K562 (cell line): ENCODE measurements around the gene HOXD1. TPM values are rescaled to one million over a fixed set of nuclear protein-coding genes. Genes with fewer than 3 reads are reported as not detected.

Experiments
- ATAC-seq: fragments of 200-7000 bp; cut with Tn5 transposase; 3 replicates; pipeline ENCODE4 v1.9.1; 2020; ENCODE audit warnings: moderate library complexity
- BruUV-seq: library from RNA; stranded (reverse); fragments of 400-500 nt; replicated peaks from 2 replicates; lab custom pipeline; 2021; lab: Mats Ljungman, UMichigan
- CTCF ChIA-PET: fragments of 300-600 bp; formaldehyde crosslinking; extraction: SDS; loops from one replicate; lab custom pipeline; 2021; ENCODE audit warnings: low intra/inter-chr PET ratio; lab: Yijun Ruan, JAX
- POLR2A ChIA-PET: fragments of 300-600, 350-650 bp; sonication (Branson Sonifier 250); formaldehyde crosslinking; extraction: SDS; loops from one replicate; lab custom pipeline; 2021; ENCODE audit warnings: antibody characterized with exemption, inconsistent platforms; lab: Yijun Ruan, JAX
- DNase-seq, 4 experiments: peaks; one replicate each; pipeline versions ENCODE4 v3.0.0 to v3.0.0-alpha.2; 2011 to 2018; ENCODE audit warnings: low spot score in 3 of 4, mixed read lengths in 3 of 4; ENCODE audit errors: extremely low read depth in 1 of 4
- FAIRE-seq: peaks from 2 replicates; lab custom pipeline; 2011; peaks lifted over from hg19 to GRCh38; lab: Jason Lieb, UNC
- H2AFZ ChIP-seq: 2 replicates; pipeline ENCODE4 v1.6.0; 2011; ENCODE audit warnings: low read depth, low read length, control low read depth, inconsistent platforms
- H3K27ac ChIP-seq: fragments of 200-600 bp; 3 replicates; pipeline ENCODE4 v1.8.0; 2011; ENCODE audit warnings: low read depth, mild to moderate bottlenecking, control low read depth, inconsistent platforms, low read length, moderate library complexity, mixed read lengths; ENCODE audit errors: extremely low read depth
- H3K27me3 ChIP-seq, 2 experiments: fragments of 300-600 bp in 1 of 2; 2 replicates in 1 of 2; 3 replicates in 1 of 2; pipeline versions ENCODE4 v1.6.0 to v1.8.0; 2011; ENCODE audit warnings: inconsistent platforms in 2 of 2, low read length in 2 of 2, mild to moderate bottlenecking in 1 of 2, mixed read lengths in 1 of 2, moderate library complexity in 1 of 2; ENCODE audit not compliant: control insufficient read depth in 2 of 2, insufficient read depth in 2 of 2
- H3K36me3 ChIP-seq: fragments of 300-600 bp; 3 replicates; pipeline ENCODE4 v1.8.0; 2011; ENCODE audit warnings: mild to moderate bottlenecking, low read length, inconsistent platforms; ENCODE audit not compliant: control insufficient read depth, insufficient read depth
- H3K4me1 ChIP-seq, 2 experiments: fragments of 200-600 bp in 1 of 2; replicated peaks in 1 of 2; 2 replicates in 1 of 2; 3 replicates in 1 of 2; pipeline versions ENCODE4 v1.5.1 to v1.8.0; 2011; ENCODE audit warnings: inconsistent platforms in 2 of 2, low read length in 2 of 2, mild to moderate bottlenecking in 1 of 2, mixed read lengths in 1 of 2, moderate library complexity in 1 of 2; ENCODE audit not compliant: control insufficient read depth in 2 of 2, insufficient read depth in 2 of 2
- H3K4me2 ChIP-seq: 2 replicates; pipeline ENCODE4 v1.6.1; 2011; ENCODE audit warnings: low read length, control low read depth, inconsistent platforms, mixed read lengths; ENCODE audit not compliant: insufficient read depth
- H3K4me3 ChIP-seq: fragments of 200-600 bp; sonication (generic), shearing (Covaris generic); 2 replicates; pipeline ENCODE4 v1.5.1; 2016; ENCODE audit warnings: control low read depth, inconsistent platforms
- H3K79me2 ChIP-seq: fragments of 200-600 bp; 3 replicates; pipeline ENCODE4 v1.8.0; 2011; ENCODE audit warnings: low read length, inconsistent platforms; ENCODE audit not compliant: control insufficient read depth, insufficient read depth
- H3K9ac ChIP-seq, 2 experiments: 2 replicates each; pipeline versions ENCODE4 v1.6.0 to v1.6.1; 2011; ENCODE audit warnings: low read depth in 2 of 2, low read length in 2 of 2, control low read depth in 1 of 2, inconsistent platforms in 1 of 2, mild to moderate bottlenecking in 1 of 2, mixed read lengths in 1 of 2; ENCODE audit not compliant: insufficient read depth in 1 of 2
- H3K9me1 ChIP-seq: one replicate; pipeline ENCODE4 v1.6.0; 2011; ENCODE audit warnings: inconsistent platforms, mild to moderate bottlenecking, low read length, moderate library complexity; ENCODE audit not compliant: control insufficient read depth, insufficient read depth
- H3K9me3 ChIP-seq: replicated peaks from 2 replicates; pipeline ENCODE4 v1.5.1; 2011; ENCODE audit warnings: low read depth, low read length, inconsistent platforms; ENCODE audit not compliant: control insufficient read depth, insufficient read depth
- H4K20me1 ChIP-seq: replicated peaks from 2 replicates; pipeline ENCODE4 v1.6.1; 2011; ENCODE audit warnings: low read length, inconsistent platforms, mixed read lengths; ENCODE audit not compliant: control insufficient read depth, insufficient read depth
- CAMTA2 ChIP-seq: fragments of 250-450 bp; sonication (Bioruptor Pico); conservative IDR thresholded peaks from 2 replicates; pipeline ENCODE4 v1.5.1; 2022
- CBX5 ChIP-seq: IDR thresholded peaks from 2 replicates; pipeline ENCODE4 v1.6.1; 2014; ENCODE audit warnings: low read depth, borderline replicate concordance
- CCNT2 ChIP-seq: IDR thresholded peaks from 2 replicates; pipeline ENCODE4 v1.6.1; 2011; ENCODE audit warnings: borderline replicate concordance, low read depth, mild to moderate bottlenecking, moderate library complexity, mixed read lengths, low read length; ENCODE audit not compliant: insufficient read length; ENCODE audit errors: extremely low read depth
- FIP1L1 ChIP-seq: fragments of 200-400 bp; formaldehyde crosslinking; IDR thresholded peaks from 2 replicates; pipeline ENCODE4 v1.6.1; 2018; ENCODE audit warnings: mild to moderate bottlenecking, low read depth, low read length; ENCODE audit not compliant: poor library complexity, severe bottlenecking
- HMGN3 ChIP-seq: IDR thresholded peaks from 2 replicates; pipeline ENCODE4 v1.6.1; 2011; ENCODE audit warnings: borderline replicate concordance, low read depth, mild to moderate bottlenecking, mixed read lengths, low read length; ENCODE audit not compliant: insufficient read length; ENCODE audit errors: extremely low read depth
- KLF1 ChIP-seq: fragments of 450-650 bp; IDR thresholded peaks from 2 replicates; pipeline ENCODE4 v1.6.1; 2016; ENCODE audit warnings: missing genetic modification characterization, missing compliant biosample characterization
- MCM5 ChIP-seq: fragments of 450-650 bp; IDR thresholded peaks from 2 replicates; pipeline ENCODE4 v1.6.1; 2016; ENCODE audit warnings: low read depth
- MIER1 ChIP-seq: fragments of 450-650 bp; IDR thresholded peaks from 2 replicates; pipeline ENCODE4 v1.6.1; 2016; ENCODE audit warnings: antibody characterized with exemption, mild to moderate bottlenecking, low read depth
- SLC30A9 ChIP-seq: fragments of 250-450 bp; sonication (Bioruptor Pico); IDR thresholded peaks from 2 replicates; pipeline ENCODE4 v1.8.0; 2022; ENCODE audit warnings: mild to moderate bottlenecking, moderate library complexity
- SMC3 ChIP-seq: conservative IDR thresholded peaks from 2 replicates; pipeline ENCODE4 v1.6.1; 2011; ENCODE audit warnings: low read depth, low read length, improper control_type of control experiment; ENCODE audit not compliant: insufficient read depth
- SOX6 ChIP-seq: fragments of 450-650 bp; IDR thresholded peaks from 2 replicates; pipeline ENCODE4 v1.6.1; 2014; ENCODE audit warnings: mild to moderate bottlenecking
- TCF7 ChIP-seq: sonication (generic); IDR thresholded peaks from 2 replicates; pipeline ENCODE4 v1.6.1; 2016; ENCODE audit warnings: antibody characterized with exemption, borderline replicate concordance
- TCF7L2 ChIP-seq: fragments of 150-350 bp; IDR thresholded peaks from 2 replicates; pipeline ENCODE4 v1.6.1; 2016; ENCODE audit warnings: low read depth, mild to moderate bottlenecking, low read length, moderate library complexity
- XRCC3 ChIP-seq: fragments of 450-650 bp; IDR thresholded peaks from 2 replicates; pipeline ENCODE4 v1.6.1; 2017; ENCODE audit warnings: mild to moderate bottlenecking, moderate library complexity
- ZNF224 ChIP-seq: sonication (generic); formaldehyde crosslinking; IDR thresholded peaks from 2 replicates; pipeline ENCODE4 v1.8.0; 2022; ENCODE audit warnings: mild to moderate bottlenecking, missing genetic modification reagents
- ZNF232 ChIP-seq: sonication (generic); formaldehyde crosslinking; IDR thresholded peaks from 2 replicates; pipeline ENCODE4 v1.8.0; 2022; ENCODE audit warnings: mild to moderate bottlenecking, missing genetic modification reagents
- ZNF431 ChIP-seq: sonication (generic); formaldehyde crosslinking; IDR thresholded peaks from 2 replicates; pipeline ENCODE4 v1.8.0; 2022; ENCODE audit warnings: mild to moderate bottlenecking, missing genetic modification reagents
- ZNF561 ChIP-seq: fragments of 450-650 bp; formaldehyde crosslinking; conservative IDR thresholded peaks from 2 replicates; pipeline ENCODE4 v1.4.0; 2020; ENCODE audit warnings: mild to moderate bottlenecking, moderate library complexity
- ZNF644 ChIP-seq: fragments of 200-800 bp; sonication (Bioruptor generic); IDR thresholded peaks from 2 replicates; pipeline ENCODE4 v1.6.1; 2016; ENCODE audit warnings: low read depth, missing genetic modification characterization, missing compliant biosample characterization
- WGBS: fragments of 100-300 bp; shearing (Covaris generic); methylation state at CpG from one replicate; pipeline ENCODE4 v1.1.6; 2016; ENCODE audit warnings: low coverage, mixed read lengths; ENCODE audit not compliant: insufficient coverage; ENCODE audit errors: missing lambda C conversion rate; 5-methylcytosine and 5-hydroxymethylcytosine counted together
- in situ Hi-C: fragments of 300-500 bp; cut with MboI; formaldehyde crosslinking; loops from 4 replicates; pipeline ENCODE4 v1.15.0; 2018; ENCODE audit warnings: inconsistent platforms, mixed read lengths
- intact Hi-C: fragments of 100-400 bp; cut with micrococcal nuclease; formaldehyde crosslinking; loops from 2 replicates; pipeline ENCODE4 v1.14.2; 2022
- polyA plus RNA-seq, 8 experiments: library from polyadenylated mRNA; depleted of rRNA in 4 of 8; stranded (reverse) in 5 of 8; unstranded in 3 of 8; fragments of >200 nt; fragmentation: Nextera tagmentation in 2 of 8; fragmentation: Illumina TruSeq in 1 of 8; extraction: Ambion mirVana in 2 of 8; extraction: Trizol in 1 of 8; gene quantifications; 2 replicates each; pipeline versions ENCODE4 v1.2.1 to v1.2.3, GENCODE V29; 2011 to 2014; ENCODE audit warnings: inconsistent platforms in 1 of 8, missing spikeins in 1 of 8
- total RNA-seq, 7 experiments: library from RNA; depleted of rRNA in 6 of 7; stranded (reverse); fragments of >200 nt in 6 of 7; fragmentation: Illumina TruSeq in 2 of 7; extraction: Trizol in 2 of 7; gene quantifications; 2 replicates each; pipeline versions ENCODE4 v1.2.1 to v1.2.3, GENCODE V29; 2011 to 2021; ENCODE audit warnings: low replicate concordance in 1 of 7

The HOXD1 gene
- total and polyA plus RNA-seq, 9 of the 15 experiments (the other 6 are each of a cell fraction or from before 2014, with no cell fraction given) = not detected

DNA sequence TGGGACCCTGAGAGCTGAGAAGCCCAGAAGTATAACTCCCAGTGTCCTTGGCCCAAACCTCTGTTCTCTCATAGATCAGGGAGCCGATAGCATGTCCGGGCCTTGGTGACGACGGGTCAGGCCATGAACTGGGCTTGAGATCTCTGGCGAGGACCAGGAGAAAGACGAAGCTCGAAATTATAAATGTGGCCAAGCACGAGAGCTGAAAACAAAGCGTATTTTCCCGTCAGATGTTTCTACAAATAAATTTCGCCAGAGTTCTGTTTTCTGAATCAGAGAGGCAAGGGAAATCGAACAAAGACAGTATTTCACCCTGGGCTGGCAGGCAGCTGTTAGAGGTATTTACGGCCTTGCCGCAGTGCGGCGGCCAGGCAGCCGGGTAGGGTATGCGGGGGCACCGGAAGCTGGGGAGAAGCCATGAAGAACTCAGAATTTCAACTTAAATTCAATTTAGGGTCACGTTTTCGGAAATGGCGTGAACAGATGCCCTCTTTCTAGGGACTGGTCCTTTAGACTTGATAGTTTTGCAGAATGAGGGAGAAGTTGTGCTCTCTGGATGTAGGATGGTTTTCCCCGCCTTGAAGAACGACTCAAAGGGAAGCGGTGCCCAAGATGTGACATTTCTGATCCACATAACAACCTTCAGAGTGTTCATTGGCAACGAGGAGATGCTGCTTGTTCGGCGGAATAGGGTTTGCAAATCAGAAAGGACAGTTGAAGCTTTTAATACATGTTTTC is 49.4 kb upstream of the HOXD1 start:
- H3K27me3 ChIP-seq = peaks cover 27 to 50% of the 10 kb centered on the region in 2 experiments; a peak in 4 of 5 replicates
- TF ChIP-seq SOX6 (no peak), TCF7 (no peak), ZNF232 (no peak), SMC3 (no peak), FIP1L1 (no peak), MIER1 (no peak), MCM5 (no peak), ZNF224 (CRISPR knock-in tag) (no peak), ZNF431 (CRISPR knock-in tag) (no peak), ZNF644 (tag) (no peak), KLF1 (no peak), ZNF561 (no peak), CAMTA2 (CRISPR knock-in tag) (no peak), CBX5 (no peak), CCNT2 (no peak), XRCC3 (no peak), TCF7L2 (no peak), HMGN3 (no peak), SLC30A9 (no peak)
- FAIRE-seq (no peak), ATAC-seq (no peak), DNase-seq (no peak)
- H3K27ac ChIP-seq = no peak overlapping the region
- ChIA-PET CTCF (interaction anchor here (0.7 to 2.6 kb wide), 3 partner anchors 316 to 500 kb away, joined by 7 to 25 read pairs (median 24); no protein-coding TSS in a partner anchor), POLR2A (interaction anchor here (0.5 to 1.9 kb wide), 2 partner anchors 39 to 316 kb away, joined by 3 to 7 read pairs; no protein-coding TSS in a partner anchor)
- no peaks in the 10 kb centered on the region for H3K79me2 ChIP-seq
- 17% methylated on average over 28 of the region's 28 CpGs for WGBS
- H3K4me1 ChIP-seq = peaks cover 0 to 15% of the 10 kb centered on the region in 2 experiments; a peak in 2 of 5 replicates
- H4K20me1 ChIP-seq = no peaks in the 10 kb centered on the region
- no peak overlapping the region for H3K4me2 ChIP-seq
- H3K9me3 ChIP-seq = no peaks in the 10 kb centered on the region; the same call in 1 of the 2 replicates
- intact Hi-C loops (no loop called here), in situ Hi-C loops (loop anchor here (25.0 kb wide), 2 partner anchors 673 to 1623 kb away; no protein-coding TSS in a partner anchor)
- H3K9me1 ChIP-seq = no peaks in the 10 kb centered on the region
- H3K9ac ChIP-seq = no peak overlapping the region
- no TSS peak for BruUV-seq
- no peak overlapping the region for H3K4me3 ChIP-seq
- H3K36me3 ChIP-seq = no peaks in the 10 kb centered on the region
- no peak overlapping the region for H2AFZ ChIP-seq
